Spleen (tissue), 7 donors: Measurements from ENCODE around the gene POM121L12.

Source experiments
- CTCF ChIP-seq, 11 experiments: fragments of 200-600 bp in 7 of 11; fragments of 450-650 bp in 4 of 11; sonication (generic) in 4 of 11; IDR thresholded peaks in 8 of 11; conservative IDR thresholded peaks in 3 of 11; 1 replicate in 7 of 11; 2 replicates in 4 of 11; pipeline versions ENCODE4 v1.4.0 to v1.8.0; 2016 to 2021; ENCODE audit warnings: antibody characterized with exemption in 11 of 11, inconsistent platforms in 4 of 11, mild to moderate bottlenecking in 1 of 11
- POLR2A ChIP-seq, 3 donors: fragments of 450-650 bp; IDR thresholded peaks; one replicate each; pipeline ENCODE4 v1.5.1; 2017; ENCODE audit warnings: antibody characterized with exemption in 3 of 3, mild to moderate bottlenecking in 1 of 3
- donor health status: DM: no; HTN: no; CAD: no; lungs with moderate emphysema.
- donor health status: DM: no; HTN: no; CAD: no.
- donor health status: DM: no; HTN: no; CAD: no.

- TF ChIP-seq CTCF (IDR thresholded peaks at IDR 0.05 in 8 of 11, conservative IDR thresholded peaks at IDR 0.05 in 3 of 11) (no peak), POLR2A (IDR thresholded peaks at IDR 0.05) (no peak)
Measured at GRCh38 chr7:53050433-53050832, 15.0 kb downstream of the POM121L12 start.
